HG03280 (cell line): ENCODE data around the gene GALNT5.
A peak's percentile ranks its signal among the peaks of the same experiment; 100 is the strongest.
"Not testable (repeated sequence)": the region's sequence is repeated elsewhere in the genome, so short reads cannot be mapped to it uniquely, and the experiment has no call there.

Experiments used
- ATAC-seq: cut with Tn5 transposase; IDR thresholded peaks from one replicate; pipeline ENCODE4 v1.9.1; 2021; ENCODE audit warnings: mild to moderate bottlenecking, moderate library complexity; ENCODE audit not compliant: unreplicated experiment

GALNT5 gene

DNA sequence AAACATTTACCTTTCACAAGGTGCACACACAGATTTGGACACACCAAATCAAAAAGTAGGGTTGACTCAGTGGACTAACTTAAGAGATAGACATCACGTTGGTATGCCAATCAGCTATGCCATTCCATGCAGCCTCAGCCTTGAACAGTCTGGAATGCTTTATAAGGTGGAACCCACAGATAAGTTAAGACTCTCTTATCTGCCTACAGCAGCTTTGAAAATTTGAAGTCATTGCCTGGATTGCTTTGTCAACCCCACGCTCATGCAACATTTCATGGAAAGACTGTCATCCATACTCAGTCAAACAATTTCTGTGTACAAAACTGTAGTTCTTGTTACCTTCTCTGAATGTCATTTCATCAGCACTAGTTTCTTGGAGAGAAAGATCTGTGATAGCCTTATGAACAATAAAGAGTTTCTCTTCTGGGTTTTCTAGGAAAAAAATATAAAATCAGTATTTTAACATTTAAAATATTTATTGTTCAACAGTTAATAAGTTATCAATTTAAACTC, 66.9 kb downstream of the GALNT5 start:
- ATAC-seq, result no peak

DNA sequence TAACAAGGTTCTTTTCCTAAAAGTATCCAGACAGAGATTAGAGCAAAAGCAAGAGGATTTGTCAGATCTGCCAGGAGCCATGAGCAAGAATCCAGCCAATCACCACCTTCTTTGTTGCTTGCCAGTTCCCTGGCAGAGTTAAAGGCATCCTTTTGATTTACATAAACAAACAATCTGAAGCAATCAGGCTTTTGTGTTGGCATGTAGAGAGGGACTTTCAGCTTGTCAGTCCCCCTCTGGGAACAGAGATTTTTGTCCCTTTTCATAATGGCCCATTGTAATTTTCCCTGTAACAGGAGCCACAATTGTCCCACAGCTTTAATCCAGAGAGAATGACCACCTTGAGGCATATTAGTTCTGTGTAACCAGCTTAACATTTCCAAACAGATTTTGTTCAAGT, 68.3 kb downstream of the GALNT5 start, which contains the start of gene ERMN:
Gene ERMN, minus strand, starts transcription at position 39 of the 400 bp plus-strand sequence. CDS start 182 bp downstream, outside the sequence.
- ATAC-seq, result no peak

DNA sequence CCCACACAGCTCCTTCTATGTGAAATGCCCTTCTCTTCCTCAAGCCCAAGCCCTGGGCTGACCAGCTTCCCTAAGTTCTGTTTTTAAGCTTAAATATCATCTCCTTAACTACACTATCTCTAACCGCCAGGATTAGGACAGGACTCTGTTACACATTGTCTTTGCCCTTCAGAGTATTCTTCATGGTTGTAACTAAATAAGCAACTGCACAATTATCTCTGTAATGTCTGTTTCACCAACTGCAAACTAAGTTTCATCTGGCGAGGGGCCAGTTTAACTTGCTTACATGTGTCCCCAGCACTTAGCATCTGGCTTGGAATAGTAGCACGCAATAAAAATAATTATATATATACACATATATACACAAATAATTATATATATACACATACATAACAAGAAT, 69.2 kb downstream of the GALNT5 start:
- no peak for ATAC-seq

DNA sequence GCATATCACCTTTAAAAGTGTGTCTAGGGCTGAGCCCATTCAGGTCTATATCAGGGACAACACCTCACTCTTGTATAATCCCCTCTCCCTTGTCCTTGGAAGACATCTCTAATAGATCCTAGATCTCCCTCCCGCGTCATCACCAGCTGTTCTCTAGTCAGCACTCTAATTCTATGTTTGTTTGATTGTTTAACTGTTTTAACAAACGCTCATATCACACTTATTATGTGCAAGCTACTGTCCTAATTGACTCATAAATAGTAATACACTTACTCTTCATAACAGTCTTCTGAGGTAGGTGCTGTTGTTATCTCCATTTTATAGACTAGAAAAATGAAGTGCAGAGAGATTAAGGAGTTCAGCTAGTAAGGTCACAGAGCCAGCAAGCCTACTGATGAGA, 69.7 kb downstream of the GALNT5 start:
- peak; percentile 25 for ATAC-seq

DNA sequence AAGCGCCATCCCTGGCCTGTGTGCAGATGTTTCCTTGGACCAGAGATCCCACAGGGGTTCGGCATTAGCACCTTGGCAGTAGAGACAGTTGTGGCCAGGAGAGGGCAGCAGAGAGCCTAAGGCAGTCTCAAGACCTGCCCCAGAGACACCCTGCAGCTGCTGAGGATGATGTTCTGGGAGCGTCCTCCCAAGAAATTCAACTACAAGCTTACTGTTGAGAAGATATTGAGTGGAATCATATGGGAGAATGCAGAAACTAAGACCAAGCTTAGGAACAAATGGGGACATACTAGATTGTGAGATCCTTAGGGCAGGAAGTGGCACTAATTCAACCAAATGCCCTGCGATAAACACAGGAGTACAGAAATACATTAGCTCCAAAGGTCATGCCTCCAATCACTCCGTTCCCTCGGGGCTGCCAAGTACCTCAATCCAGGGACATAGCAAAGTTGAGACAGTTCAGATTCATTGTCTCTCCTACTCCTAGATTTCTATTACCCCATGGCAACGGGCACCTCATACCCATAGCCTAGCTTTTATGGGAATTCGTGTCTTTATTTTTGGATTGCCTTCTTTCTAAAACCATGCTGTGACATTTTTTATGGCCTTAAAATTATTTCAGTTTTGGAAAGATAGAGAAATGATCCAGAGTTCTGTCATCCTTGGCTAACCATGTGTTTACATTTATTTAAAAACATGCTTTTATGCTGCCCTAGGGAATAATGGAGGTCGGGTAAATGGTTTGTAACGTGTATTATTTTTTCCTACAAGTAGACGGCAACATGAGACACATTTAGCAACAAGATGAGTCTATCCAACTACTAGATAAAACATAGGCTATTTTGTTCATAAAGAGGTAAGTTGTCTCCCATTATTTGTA, 70.4 kb downstream of the GALNT5 start:
- peak; percentile 99 for ATAC-seq

DNA sequence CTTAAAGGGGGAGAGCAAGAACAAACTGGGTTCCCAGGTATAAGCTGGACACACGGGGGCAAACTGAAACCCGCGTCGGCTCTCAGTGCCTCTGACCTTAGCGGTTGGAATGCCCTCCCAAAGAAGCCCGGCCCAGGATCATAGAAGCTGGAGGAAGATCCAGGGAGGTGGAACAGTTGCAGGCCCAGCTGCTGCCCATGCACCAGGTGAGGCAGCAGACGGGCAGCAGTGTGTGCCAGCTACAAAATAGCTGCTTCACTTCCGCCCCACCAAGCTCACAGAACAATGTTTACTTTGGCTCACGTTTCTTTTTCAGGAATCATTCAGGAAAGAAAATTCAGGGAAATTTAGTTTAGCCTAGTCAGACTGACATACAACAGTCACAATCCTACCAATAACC, 72.0 kb downstream of the GALNT5 start:
- no peak for ATAC-seq

DNA sequence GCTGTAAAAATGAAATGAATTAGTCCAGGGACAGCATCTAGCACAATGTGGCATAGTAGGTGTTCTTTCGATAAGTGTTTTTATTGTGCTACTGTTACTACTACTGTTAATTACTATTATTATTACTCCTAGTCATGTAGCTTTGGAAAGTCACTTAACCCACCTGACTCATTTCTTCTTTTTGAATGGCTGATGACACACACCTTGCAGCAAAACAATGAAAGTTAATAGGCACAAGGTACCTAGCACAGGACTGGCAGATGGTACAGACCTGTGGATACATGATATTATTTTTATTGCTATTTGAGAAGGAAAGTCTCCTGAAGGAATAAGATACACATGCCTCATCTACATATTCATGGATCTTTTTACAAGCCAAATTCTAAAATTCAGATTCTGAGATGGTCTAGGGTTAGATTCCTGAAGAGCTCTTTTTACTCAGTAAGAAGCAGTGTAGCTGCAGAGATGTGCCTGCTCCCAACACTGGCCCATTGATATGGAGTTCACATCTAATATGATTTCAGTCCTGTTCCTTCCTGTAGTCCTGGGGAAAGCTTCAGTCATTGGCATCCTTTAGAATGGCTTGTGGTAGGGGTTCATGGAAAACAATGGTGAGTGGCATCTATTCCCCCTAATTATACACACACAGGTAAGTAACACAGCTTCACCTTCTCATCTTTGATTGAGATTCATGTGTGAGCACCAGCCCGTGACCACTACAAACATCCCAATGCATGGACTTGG, 76.0 kb downstream of the GALNT5 start:
- no peak for ATAC-seq

DNA sequence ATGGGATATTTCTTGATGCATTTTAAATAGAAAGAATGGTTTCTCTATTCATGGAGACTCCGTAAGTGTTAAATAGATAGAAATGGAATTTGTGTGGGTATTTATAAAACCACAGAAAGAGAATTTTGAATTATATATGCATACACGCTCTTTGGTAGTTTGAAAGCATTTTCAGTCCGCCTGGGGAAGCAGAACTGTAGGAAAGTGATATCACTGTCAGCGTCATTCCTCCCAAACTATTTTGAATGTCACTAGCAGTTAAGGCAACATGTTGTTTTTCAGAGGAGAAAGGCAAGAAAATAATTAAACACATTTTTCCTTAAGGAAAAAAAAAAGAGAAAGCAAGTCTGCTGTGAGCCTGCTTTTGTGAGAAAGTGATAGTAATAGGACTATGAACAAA, 76.8 kb downstream of the GALNT5 start:
- ATAC-seq, result no peak

DNA sequence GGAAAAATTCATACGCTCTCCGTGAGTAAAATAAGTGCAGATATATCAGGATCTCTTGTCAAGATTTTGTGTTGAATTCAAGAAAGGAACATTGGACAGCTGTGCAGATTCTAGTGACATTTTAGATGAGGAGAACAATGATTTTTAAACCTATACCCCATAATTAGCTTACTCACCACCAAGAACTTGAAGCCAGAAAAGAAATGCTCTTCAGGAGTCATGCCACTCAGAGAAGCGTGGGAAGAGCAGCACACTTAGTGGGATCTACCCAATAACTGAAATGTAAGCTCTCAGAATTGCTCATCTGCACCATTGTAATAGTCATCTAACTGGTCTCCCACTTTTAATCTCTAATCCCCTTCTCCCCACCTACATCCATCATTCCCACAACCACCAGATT, 77.3 kb downstream of the GALNT5 start:
- no peak for ATAC-seq

DNA sequence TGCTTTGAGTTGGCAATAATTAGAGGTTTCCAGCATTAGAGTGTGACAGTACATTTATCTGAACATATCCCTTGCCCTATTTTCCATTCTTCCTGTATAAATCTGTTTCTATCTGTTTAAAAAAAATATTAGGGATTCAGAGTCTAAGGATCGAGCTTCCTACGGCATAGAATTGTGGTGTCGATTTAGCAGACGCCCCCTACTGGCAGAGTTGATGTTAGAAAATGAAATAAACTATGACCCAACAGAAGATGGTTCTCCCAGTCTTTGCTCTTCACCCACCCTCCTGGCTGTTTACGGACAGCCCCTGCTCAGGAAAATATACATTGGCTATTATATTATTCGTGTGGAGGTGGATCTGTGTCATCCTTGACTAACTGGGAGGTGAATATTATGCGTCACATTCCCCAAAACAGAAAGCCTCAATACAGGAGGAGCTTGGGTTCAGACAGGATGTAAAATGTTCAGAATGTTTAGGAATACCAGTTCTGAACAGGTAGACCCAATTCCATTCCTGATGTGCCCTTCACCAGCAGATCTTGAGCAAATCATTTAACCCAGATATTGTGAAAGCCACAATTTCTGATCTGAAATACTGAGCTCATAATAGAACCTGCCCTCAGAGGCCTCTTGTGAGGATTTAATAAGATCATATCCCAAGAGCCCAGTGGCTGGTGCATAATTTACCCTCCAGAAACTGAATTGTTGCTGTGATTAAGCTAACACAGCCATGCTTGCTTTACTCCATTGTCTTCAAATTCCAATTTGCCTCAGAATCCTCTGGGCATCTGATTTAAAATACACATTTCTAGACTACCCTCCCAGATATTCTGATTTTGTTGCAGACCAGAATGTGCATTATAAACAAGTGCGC, 78.9 kb downstream of the GALNT5 start:
- ATAC-seq, result no peak

DNA sequence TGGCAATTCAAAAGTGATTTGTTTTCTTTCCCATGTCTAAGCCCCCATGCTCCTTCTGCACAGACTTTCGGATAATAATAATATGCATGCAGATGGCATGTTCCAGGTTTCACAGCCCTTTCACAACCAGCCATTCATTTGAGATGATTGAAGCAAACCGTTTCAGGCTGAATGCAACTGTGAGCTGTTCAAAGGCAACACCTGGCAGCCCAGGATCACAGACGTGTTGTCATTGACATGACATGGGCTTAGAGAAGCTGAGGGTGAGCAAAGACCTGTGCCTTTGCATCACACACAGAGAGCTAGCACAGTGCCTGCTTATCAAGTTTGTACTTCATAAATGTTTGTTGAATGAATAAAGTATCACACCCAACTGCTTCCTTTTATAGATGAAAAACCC, 80.5 kb downstream of the GALNT5 start:
- no peak for ATAC-seq

DNA sequence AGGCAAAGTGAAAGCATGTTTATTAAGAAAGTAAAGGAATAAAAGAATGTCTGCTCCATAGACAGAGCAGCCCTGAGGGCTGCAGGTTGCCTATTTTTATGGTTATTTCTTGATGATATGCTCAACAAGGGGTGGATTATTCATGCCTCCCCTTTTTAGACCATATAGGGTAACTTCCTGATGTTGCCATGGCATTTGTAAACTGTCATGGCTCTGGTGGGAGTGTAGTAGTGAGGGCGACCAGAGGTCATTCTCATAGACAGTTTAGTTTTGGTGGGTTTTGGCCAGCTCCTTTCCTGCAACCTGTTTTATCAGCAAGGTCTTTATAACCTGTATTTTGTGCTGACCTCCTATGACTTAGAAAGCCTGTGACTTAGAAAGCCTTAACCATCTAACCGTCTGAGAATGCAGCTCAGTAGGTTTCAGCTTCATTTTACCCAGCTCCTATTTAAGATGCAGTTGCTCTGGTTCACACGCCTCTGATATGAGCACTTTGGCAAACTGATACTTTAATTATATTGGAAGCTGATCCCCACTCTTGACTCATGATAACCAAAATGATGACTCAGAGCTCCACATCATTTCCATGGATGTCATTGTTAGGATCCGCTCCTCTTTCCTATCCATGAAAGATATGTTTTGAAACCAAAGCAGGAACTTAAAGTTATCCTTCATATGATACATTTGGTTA, 82.6 kb downstream of the GALNT5 start:
- ATAC-seq, result no peak

DNA sequence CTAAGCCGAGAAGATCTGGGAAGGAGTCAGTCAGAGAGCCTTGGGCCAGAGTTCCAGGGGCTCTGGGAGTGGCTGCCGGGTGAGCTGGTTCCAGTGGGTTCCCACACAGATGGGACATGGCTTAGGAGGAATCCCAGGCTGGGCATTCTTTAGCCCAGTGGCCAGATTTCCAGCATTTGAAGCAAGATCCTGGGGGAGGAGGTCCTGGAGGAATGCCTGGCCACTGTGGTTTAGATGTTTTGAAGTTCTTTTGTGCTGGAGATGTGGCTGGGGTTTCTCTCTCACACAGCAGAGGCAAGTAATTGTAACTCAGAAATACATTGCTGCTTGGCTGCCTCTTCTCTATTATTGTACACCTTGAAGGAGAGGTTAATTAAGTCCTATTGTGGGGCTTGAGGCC, 83.9 kb downstream of the GALNT5 start:
- ATAC-seq, result not testable (repeated sequence)

DNA sequence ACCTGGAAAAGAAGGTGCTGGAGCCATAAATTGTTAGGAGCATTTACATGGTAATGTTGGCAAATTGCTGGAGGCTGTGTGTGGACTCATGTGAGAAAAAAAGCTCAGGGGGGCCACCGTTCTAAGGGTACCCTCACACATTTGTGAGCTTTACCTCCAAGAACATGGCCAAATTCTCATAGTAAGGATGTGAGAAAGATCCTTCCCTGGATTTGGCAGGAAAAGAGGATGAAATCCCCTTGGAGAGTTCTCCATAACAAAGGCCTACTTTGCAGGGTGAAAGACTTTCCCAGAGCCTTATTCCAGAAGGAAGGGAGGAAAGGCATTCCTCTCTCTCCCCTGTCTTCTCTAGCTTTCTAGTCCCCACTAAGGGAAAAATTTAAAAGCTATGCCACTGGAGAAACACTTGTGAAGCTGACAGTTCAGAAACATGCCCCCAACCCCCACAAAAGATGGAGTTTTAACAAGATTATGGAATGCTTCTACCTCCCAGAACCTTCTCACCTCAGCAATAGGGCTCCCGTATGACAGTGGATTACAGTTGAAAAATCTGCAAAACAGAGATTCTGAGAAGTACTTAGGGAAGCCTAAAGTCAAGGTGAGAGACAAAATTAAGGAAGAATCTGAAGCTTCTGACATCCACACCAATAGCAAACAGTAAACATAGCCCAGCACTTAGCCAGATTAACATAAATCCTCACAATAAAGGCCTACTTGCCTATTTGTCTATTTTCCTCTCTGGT, 88.3 kb downstream of the GALNT5 start:
- ATAC-seq, result no peak

DNA sequence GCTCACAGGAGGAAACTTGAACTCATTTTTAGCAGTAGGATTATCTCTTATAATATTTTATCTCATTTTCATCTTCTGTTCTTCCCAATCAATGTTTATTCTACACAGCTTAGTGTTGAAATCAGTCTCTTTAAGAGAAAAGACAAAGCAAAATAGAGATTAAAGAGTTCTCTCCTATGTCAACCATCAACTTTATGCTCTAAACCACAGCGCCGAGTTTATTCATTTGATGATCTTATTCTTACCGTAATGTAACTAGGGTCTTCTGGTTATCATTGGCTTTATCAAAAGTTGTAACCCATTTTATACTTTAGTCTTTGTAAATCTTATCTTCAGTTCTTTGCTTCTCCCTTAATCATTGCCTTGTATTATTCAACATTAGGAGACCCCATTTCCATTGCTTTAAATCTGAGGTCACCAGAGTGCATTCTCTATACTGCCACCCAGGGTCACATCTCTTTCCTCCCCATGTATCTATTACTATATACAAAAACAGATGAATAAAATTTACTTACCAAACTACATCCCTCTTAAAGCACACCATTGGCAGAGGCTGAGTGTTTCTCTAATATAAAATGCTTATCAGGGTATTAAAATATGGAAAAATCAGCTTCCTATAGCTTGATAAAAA, 90.9 kb downstream of the GALNT5 start:
- no peak for ATAC-seq

DNA sequence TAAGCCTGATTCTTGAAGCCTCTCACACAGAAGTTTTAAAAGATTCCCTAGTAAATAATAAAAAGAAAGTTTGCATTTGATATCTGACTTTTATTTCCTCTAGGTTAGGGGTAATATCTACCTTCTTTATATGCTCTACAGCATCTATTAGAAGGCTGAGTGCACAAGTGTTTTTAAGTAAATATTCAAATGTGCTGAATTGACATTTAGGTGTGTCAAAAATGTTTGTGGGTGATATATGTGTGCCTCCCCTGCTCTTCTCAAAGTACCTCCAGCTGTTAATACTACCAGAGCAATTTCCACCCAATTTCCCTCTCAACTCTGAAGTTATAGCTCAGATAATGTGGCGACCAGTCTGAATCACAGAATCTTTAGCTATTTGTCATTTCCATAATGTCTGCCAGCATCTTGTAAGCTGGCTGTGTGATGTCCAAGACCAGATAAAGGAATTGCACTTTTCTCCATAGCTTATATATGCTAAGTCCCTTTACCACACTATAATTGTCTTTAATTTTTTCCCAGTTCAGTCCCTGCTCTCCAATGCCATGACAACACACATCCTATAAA, 92.5 kb downstream of the GALNT5 start:
- no peak for ATAC-seq

DNA sequence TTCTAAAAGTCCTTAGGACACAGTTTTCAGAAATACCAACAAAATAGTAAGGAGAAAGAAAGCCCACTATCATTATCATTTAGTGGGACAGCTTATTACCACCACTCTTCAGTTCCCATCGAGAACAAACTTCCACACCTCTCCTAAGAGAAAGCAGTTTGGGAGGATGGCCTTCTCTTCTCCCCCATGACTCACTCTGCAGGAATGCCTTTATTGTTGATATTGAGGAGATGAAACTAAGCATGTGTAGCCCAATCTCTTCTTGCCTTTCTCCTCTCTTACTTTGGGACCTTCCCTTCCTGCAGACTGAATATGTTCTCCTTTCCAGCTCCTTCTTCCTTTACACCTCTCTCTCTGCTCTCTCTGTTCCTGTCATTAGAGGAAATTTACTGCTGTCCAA, 98.1 kb downstream of the GALNT5 start:
- no peak for ATAC-seq

DNA sequence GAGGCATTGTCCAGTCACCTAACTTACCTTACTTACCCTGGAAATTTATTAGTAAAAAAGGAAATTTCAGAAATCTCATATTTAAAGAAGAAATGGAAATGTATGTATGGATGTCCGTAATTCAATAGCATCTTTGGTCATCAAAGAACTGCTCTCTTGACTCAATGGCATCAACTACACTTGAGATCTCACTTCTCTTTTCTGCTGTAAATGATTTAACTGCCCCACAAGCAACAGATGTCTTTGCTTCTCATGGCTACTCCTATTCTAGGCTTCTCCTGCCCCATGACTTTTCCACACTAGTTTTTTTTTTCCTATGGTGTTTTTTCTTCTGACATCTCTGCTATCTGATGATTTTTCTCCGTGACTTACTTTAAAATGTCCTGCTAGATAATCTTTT, 102.1 kb downstream of the GALNT5 start:
- ATAC-seq, result no peak

DNA sequence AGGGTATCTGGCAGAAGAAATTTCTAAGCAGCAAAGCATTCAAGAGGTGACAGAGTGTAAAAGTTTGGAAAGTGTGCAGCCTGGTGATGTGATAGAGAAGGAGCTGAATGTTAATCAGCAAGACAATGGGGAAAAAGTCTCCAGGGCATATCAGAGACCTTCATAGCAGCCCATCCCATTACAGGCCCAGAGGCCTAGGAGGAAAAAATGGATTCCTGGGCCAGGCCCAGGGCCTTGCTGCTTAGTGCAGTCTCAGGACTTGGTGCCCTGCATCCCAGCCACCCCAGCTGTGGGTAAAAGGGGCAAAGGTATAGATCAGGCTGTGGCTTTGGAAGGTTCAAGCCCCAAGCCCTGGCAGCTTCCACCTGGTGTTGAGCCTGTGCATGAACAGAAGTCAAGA, 104.0 kb downstream of the GALNT5 start:
- ATAC-seq, result no peak
